ENCODE results near the gene PGC.

DNA sequence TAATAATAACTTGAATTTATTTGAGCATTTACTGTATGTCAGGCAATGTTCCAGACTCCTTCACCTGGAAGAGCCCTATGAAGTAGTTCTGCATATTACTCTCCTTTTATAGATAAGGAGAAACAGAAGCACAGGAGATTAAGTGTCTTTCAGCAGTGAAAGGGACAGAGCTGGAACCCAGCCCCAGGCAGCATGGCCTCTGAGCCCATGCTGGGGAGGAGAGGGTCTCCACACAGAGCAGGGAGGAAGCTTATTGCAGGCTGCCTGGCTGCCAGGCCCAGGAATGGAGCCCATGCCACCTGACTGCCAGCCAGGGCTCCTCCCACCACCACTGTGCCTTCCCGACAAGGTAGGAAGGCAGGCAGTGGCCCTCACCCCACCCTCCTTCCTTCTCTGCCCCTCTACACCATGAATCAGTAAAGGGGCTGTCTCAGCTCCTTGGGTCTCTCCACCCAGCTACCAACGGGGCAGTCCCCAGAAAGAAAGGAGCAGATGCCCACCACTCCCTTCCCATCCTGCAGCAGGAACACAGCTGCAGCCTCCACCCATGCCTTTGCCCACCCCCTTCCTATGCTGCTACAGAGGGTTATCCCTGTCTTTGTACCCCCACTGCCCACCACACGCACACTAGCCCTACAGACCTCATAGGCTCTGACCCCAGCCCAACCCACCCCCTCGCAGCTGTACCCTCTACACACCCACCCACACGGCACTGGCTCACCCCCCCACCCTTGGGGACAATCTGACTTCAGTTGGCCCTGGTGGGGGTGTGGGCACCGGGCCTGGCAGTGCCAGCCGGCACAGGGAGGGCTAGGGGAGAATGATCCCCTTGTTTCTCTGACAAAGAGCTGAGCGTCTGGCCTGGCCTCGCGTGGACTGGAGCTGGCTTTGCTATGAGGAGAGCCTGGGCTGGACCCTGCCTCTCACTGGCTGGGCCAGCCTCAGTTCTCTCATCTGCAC is 53.6 kb downstream of the PGC start:
- TF ChIP-seq, protein P1, sequence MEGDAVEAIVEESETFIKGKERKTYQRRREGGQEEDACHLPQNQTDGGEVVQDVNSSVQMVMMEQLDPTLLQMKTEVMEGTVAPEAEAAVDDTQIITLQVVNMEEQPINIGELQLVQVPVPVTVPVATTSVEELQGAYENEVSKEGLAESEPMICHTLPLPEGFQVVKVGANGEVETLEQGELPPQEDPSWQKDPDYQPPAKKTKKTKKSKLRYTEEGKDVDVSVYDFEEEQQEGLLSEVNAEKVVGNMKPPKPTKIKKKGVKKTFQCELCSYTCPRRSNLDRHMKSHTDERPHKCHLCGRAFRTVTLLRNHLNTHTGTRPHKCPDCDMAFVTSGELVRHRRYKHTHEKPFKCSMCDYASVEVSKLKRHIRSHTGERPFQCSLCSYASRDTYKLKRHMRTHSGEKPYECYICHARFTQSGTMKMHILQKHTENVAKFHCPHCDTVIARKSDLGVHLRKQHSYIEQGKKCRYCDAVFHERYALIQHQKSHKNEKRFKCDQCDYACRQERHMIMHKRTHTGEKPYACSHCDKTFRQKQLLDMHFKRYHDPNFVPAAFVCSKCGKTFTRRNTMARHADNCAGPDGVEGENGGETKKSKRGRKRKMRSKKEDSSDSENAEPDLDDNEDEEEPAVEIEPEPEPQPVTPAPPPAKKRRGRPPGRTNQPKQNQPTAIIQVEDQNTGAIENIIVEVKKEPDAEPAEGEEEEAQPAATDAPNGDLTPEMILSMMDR (IDR thresholded peaks at IDR 0.05; ENCODE audit: low read length), result no peak
- TF ChIP-seq EZH2 (optimal IDR thresholded peaks at IDR 0.05; ENCODE audit: low read depth, low read length) (no peak), EZH2phosphoT487 (IDR thresholded peaks at IDR 0.05; ENCODE audit: low read length) (no peak)

Data from MM.1S (cell line).